ENCODE results near the gene DNAJC4. TPM values are rescaled to one million over a fixed set of nuclear protein-coding genes. Genes with fewer than 3 reads are reported as not detected.

Gene DNAJC4
- total RNA-seq, 6 experiments from 2014 or later: 21.7 to 29.5 (median 23.2) TPM

GRCh38 chr11:64241241-64241490, 10.8 kb downstream of the DNAJC4 start:
- peaks cover 3% of the 10 kb centered on the region for H3K27me3 Mint-ChIP-seq (ENCODE audit: insufficient read depth)
- H3K27ac Mint-ChIP-seq: peak overlapping the region; percentile 98
- no peaks in the 10 kb centered on the region for H3K9me3 Mint-ChIP-seq
- H3K4me3 Mint-ChIP-seq: peak overlapping the region; percentile 90
- H3K4me1 Mint-ChIP-seq (ENCODE audit: low read depth): peaks cover 30% of the 10 kb centered on the region
- DNase-seq: peak; percentile 99
- TF ChIP-seq, protein P1, sequence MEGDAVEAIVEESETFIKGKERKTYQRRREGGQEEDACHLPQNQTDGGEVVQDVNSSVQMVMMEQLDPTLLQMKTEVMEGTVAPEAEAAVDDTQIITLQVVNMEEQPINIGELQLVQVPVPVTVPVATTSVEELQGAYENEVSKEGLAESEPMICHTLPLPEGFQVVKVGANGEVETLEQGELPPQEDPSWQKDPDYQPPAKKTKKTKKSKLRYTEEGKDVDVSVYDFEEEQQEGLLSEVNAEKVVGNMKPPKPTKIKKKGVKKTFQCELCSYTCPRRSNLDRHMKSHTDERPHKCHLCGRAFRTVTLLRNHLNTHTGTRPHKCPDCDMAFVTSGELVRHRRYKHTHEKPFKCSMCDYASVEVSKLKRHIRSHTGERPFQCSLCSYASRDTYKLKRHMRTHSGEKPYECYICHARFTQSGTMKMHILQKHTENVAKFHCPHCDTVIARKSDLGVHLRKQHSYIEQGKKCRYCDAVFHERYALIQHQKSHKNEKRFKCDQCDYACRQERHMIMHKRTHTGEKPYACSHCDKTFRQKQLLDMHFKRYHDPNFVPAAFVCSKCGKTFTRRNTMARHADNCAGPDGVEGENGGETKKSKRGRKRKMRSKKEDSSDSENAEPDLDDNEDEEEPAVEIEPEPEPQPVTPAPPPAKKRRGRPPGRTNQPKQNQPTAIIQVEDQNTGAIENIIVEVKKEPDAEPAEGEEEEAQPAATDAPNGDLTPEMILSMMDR (IDR thresholded peaks at IDR 0.05): no peak
- peaks cover 16% of the 10 kb centered on the region for H3K36me3 Mint-ChIP-seq (ENCODE audit: low read depth)

GRCh38 chr11:64241491-64242374, 11.4 kb downstream of the DNAJC4 start:
- TF ChIP-seq, protein P1 (IDR thresholded peaks at IDR 0.05): peak; percentile 7; the same call in 1 of the 2 replicates
- Mint-ChIP-seq H3K27ac (peak overlapping the region; percentile 98), H3K9me3 (no peaks in the 10 kb centered on the region), H3K4me3 (peak overlapping the region; percentile 90), H3K36me3 (ENCODE audit: low read depth) (peaks cover 16% of the 10 kb centered on the region), H3K4me1 (ENCODE audit: low read depth) (peaks cover 30% of the 10 kb centered on the region), H3K27me3 (ENCODE audit: insufficient read depth) (peaks cover 4% of the 10 kb centered on the region)
- DNase-seq: no peak

- H3K27ac Mint-ChIP-seq: peak overlapping the region; percentile 70
- peaks cover 38% of the 10 kb centered on the region for H3K4me1 Mint-ChIP-seq (ENCODE audit: low read depth)
- H3K36me3 Mint-ChIP-seq (ENCODE audit: low read depth): peaks cover 16% of the 10 kb centered on the region
- DNase-seq: no peak
- TF ChIP-seq, protein P1 (IDR thresholded peaks at IDR 0.05): no peak
- H3K4me3 Mint-ChIP-seq: peak overlapping the region; percentile 90
- H3K9me3 Mint-ChIP-seq: no peaks in the 10 kb centered on the region
- peaks cover 4% of the 10 kb centered on the region for H3K27me3 Mint-ChIP-seq (ENCODE audit: insufficient read depth)
Measured at GRCh38 chr11:64243236-64243854, 13.0 kb downstream of the DNAJC4 start.

- Mint-ChIP-seq H3K36me3 (ENCODE audit: low read depth) (peaks cover 16% of the 10 kb centered on the region), H3K4me3 (peak overlapping the region; percentile 90), H3K27me3 (ENCODE audit: insufficient read depth) (peaks cover 4% of the 10 kb centered on the region), H3K9me3 (no peaks in the 10 kb centered on the region), H3K4me1 (ENCODE audit: low read depth) (peaks cover 38% of the 10 kb centered on the region), H3K27ac (peak overlapping the region; percentile 70)
- TF ChIP-seq, protein P1 (IDR thresholded peaks at IDR 0.05): no peak
- no peak for DNase-seq
Measured at GRCh38 chr11:64244107-64244506, 13.8 kb downstream of the DNAJC4 start.

GRCh38 chr11:64244966-64245365, 14.6 kb downstream of the DNAJC4 start:
- Mint-ChIP-seq H3K27me3 (ENCODE audit: insufficient read depth) (peaks cover 4% of the 10 kb centered on the region), H3K4me3 (peak overlapping the region; percentile 95), H3K36me3 (ENCODE audit: low read depth) (peaks cover 16% of the 10 kb centered on the region), H3K4me1 (ENCODE audit: low read depth) (peaks cover 36% of the 10 kb centered on the region), H3K9me3 (no peaks in the 10 kb centered on the region), H3K27ac (peak overlapping the region; percentile 95)
- DNase-seq: no peak
- TF ChIP-seq, protein P1 (IDR thresholded peaks at IDR 0.05): no peak
